ENCODE measurements around the gene FTSJ3. TPM values are rescaled to one million over a fixed set of nuclear protein-coding genes. Genes with fewer than 3 reads are reported as not detected.

FTSJ3 gene
- total RNA-seq, 1 experiment from 2014 or later = 80.3 TPM

GRCh38 chr17:63838631-63839171 is 11.2 kb upstream of the FTSJ3 start:
- no peak for DNase-seq
- peaks cover 19 to 39% (median 32%) of the 10 kb centered on the region in 3 experiments for H3K36me3 Mint-ChIP-seq (ENCODE audit: insufficient read depth in 1 of 3, low read depth in 3 of 3)
- H2BK20ac ChIP-seq (ENCODE audit: low read depth, low read length, poor library complexity, severe bottlenecking) = no peak overlapping the region
- H4K8ac ChIP-seq (replicated peaks; ENCODE audit: insufficient read length, low read depth, low read length) = no peak overlapping the region
- no peaks in the 10 kb centered on the region for H3K27me3 ChIP-seq (ENCODE audit: insufficient read depth, low read length)
- H4K91ac ChIP-seq (ENCODE audit: insufficient read length, low read depth, low read length) = no peak overlapping the region
- H3K18ac ChIP-seq (ENCODE audit: insufficient read length, low read depth, low read length) = no peak overlapping the region
- H3K23me2 ChIP-seq (ENCODE audit: insufficient read length, low read depth, low read length, poor library complexity, severe bottlenecking) = peaks cover 10% of the 10 kb centered on the region
- no peak overlapping the region for H3K14ac ChIP-seq (ENCODE audit: insufficient read depth, low read length)
- H2BK15ac ChIP-seq (ENCODE audit: low read depth, low read length) = no peak overlapping the region
- no peak overlapping the region for H3K27ac ChIP-seq (ENCODE audit: insufficient read length, low read depth, low read length)
- no peak overlapping the region for H3K4ac ChIP-seq (ENCODE audit: low read depth, low read length)
- no peak overlapping the region for H4K5ac ChIP-seq (ENCODE audit: insufficient read length, low read depth, low read length)
- H3K27me3 Mint-ChIP-seq (ENCODE audit: low read depth) = no peaks in the 10 kb centered on the region
- no peak overlapping the region for H3K23ac ChIP-seq (ENCODE audit: insufficient read length, low read depth, low read length)
- H3K27ac Mint-ChIP-seq = peak overlapping the region; percentile 71 to 98 (median 86)
- H2AK5ac ChIP-seq (ENCODE audit: insufficient read length, low read length) = no peak overlapping the region
- H3T11ph ChIP-seq (ENCODE audit: low read length) = no peak overlapping the region
- peaks cover 3% of the 10 kb centered on the region; the same call in 1 of the 2 replicates for H3K79me2 ChIP-seq (ENCODE audit: insufficient read depth, low read length)
- TF ChIP-seq CTCF (conservative IDR thresholded peaks at IDR 0.05) = no peak
- H3K9me3 ChIP-seq (ENCODE audit: control insufficient read depth, low read depth, low read length) = no peaks in the 10 kb centered on the region
- no peak overlapping the region for H3K56ac ChIP-seq (ENCODE audit: insufficient read length, low read depth, low read length)
- H2BK120ac ChIP-seq (ENCODE audit: low read depth, low read length, poor library complexity, severe bottlenecking) = no peak overlapping the region
- no peak overlapping the region for H2AFZ ChIP-seq (ENCODE audit: low read length)
- H3K4me1 Mint-ChIP-seq = peaks cover 25 to 39% of the 10 kb centered on the region in 2 experiments
- WGBS (ENCODE audit: extremely low coverage, insufficient read length, low lambda C conversion rate) = no CpG with 5 or more reads among the region's 7 CpGs
- H2BK5ac ChIP-seq (ENCODE audit: insufficient read length, low read length) = no peak overlapping the region
- H2BK12ac ChIP-seq (ENCODE audit: insufficient read length, low read depth, low read length) = no peak overlapping the region
- peak overlapping the region; percentile 15 to 63; a peak in 4 of 5 replicates for H3K4me3 Mint-ChIP-seq
- no peaks in the 10 kb centered on the region for H3K9me3 Mint-ChIP-seq
- H3K79me1 ChIP-seq (ENCODE audit: insufficient read depth, low read depth, low read length, poor library complexity, severe bottlenecking) = peaks cover 3% of the 10 kb centered on the region
- peak overlapping the region; percentile 14 for H3K4me2 ChIP-seq (ENCODE audit: insufficient read depth, insufficient read length, low read length)
- H4K20me1 ChIP-seq (ENCODE audit: control insufficient read depth, insufficient read depth, insufficient read length) = peaks cover 2% of the 10 kb centered on the region
- H3K4me1 ChIP-seq (ENCODE audit: insufficient read depth, low read length) = no peaks in the 10 kb centered on the region; the same call in 1 of the 2 replicates
- no peak overlapping the region for H3K9ac ChIP-seq (ENCODE audit: extremely low read depth, insufficient read length, low read length)
